GM12873 (cell line): Measurements from ENCODE around the gene NAV3.

Source experiments
- CTCF ChIP-seq: IDR thresholded peaks from 2 replicates; pipeline ENCODE4 v1.5.1; 2012; ENCODE audit warnings: low read depth, mild to moderate bottlenecking, moderate library complexity, low read length, control low read depth; ENCODE audit not compliant: insufficient read depth; ENCODE audit errors: missing control alignments

Gene NAV3

DNA sequence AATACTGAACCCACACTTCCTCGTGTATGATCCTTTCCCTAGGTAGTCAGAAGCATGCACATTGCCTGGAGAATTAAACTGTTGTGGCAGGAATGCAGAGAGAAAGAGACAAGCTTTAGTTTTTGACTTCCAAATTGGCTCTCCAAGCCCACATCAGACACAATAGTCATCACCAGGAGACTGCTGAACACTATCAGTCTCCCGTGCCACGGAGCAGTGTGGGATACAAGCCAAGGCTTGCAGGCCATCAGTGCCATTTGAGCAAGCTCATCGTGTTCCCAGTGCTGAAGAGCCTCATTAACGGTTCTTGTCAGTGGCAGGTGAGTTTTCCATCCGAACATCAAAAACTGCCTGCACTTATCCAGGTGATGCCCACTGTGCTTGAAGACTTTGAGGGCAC is 410.8 kb downstream of the NAV3 start:
- no peak for TF ChIP-seq CTCF

- TF ChIP-seq CTCF = no peak
These were observed 414.3 kb downstream of the NAV3 start for GRCh38 chr12:78244916-78245507.

DNA sequence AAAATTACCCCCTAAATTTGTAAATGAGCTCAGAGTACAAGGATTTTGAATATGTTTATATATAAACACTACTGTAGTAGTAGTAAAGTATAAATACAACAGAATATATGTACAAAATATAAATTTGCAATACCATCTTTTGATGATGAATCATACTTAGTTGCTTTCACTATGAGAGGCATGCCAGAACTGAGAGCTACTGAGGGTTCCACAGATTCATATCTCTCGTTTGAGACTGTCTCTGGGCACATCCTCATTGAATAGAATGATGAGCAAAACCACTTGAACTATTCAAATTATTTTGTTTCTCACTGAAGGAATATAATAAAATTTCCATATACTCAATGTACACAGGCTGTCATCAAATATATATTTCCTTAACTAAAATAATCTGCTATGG is 417.6 kb downstream of the NAV3 start:
- TF ChIP-seq CTCF = no peak

DNA sequence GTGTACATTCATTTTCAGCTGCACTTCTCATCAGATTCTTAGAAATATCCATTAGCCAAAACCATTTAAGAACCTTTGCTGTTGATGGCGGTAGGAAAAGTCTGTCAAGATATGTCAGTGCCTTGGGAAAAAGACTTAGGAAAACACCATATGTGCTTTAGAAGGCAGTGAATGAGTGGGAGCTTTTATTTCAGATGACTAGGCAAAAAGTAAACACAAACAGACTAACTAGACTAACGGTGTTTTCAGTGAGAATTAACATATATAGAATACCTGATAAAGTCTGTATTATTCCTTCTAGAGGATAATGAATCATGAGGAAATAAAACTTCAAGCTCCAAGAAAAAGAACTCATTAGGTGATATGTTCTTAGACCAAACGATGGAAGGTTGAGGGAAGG is 418.9 kb downstream of the NAV3 start:
- TF ChIP-seq CTCF = no peak

GRCh38 chr12:78260976-78261375 is 430.3 kb downstream of the NAV3 start:
- TF ChIP-seq CTCF = no peak

DNA sequence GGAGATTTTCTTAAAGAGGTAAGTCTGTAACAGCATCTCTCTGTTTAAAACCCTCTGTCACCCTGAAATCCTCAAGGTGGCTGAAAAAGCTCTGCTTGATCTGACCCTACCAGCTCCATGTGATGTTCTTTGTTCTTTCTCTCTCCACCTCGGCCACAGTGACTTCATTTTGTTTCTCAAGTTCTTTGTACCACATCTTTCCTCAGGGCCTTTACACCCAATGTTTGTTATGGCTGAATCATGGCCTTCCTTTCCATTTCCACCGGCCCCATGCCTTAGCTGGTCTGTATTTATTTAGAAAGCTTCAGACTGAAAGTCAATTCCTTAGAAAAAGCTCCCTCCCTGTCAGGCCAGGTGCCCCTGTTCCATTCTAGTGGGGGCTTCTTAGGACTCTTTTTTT is 431.2 kb downstream of the NAV3 start:
- no peak for TF ChIP-seq CTCF
